ENCODE measurements around the gene CHAF1A.

CHAF1A gene

GRCh38 chr19:4405977-4406376, 3.5 kb downstream of the CHAF1A start:
- DNase-seq (ENCODE audit: low spot score): no peak

- DNase-seq (ENCODE audit: low spot score): no peak
These were observed 4.2 kb downstream of the CHAF1A start for GRCh38 chr19:4406626-4407025.

- DNase-seq (ENCODE audit: low spot score): peak; percentile 70
These were observed 6.9 kb downstream of the CHAF1A start for GRCh38 chr19:4409123-4409933.

- DNase-seq (ENCODE audit: low spot score): no peak
These were observed 11.1 kb downstream of the CHAF1A start for GRCh38 chr19:4413588-4413987.

- DNase-seq (ENCODE audit: low spot score): no peak
These were observed 11.8 kb downstream of the CHAF1A start for GRCh38 chr19:4414144-4414799.

- no peak for DNase-seq (ENCODE audit: low spot score)
These were observed 12.4 kb downstream of the CHAF1A start for GRCh38 chr19:4414800-4415321.

- DNase-seq (ENCODE audit: low spot score): peak; percentile 36
These were observed 12.9 kb downstream of the CHAF1A start for GRCh38 chr19:4415352-4415751.

GRCh38 chr19:4416268-4416667, 13.8 kb downstream of the CHAF1A start:
- no peak for DNase-seq (ENCODE audit: low spot score)

GRCh38 chr19:4423416-4424126, 21.1 kb downstream of the CHAF1A start:
- DNase-seq (ENCODE audit: low spot score): no peak

GRCh38 chr19:4425537-4425936, 23.1 kb downstream of the CHAF1A start:
- DNase-seq (ENCODE audit: low spot score): no peak

GRCh38 chr19:4428326-4428975, 26.0 kb downstream of the CHAF1A start:
- no peak for DNase-seq (ENCODE audit: low spot score)

- DNase-seq (ENCODE audit: low spot score): no peak
These were observed 26.8 kb downstream of the CHAF1A start for GRCh38 chr19:4429256-4429655.

- DNase-seq (ENCODE audit: low spot score): no peak
These were observed 27.3 kb downstream of the CHAF1A start for GRCh38 chr19:4429771-4430171.

- DNase-seq (ENCODE audit: low spot score): no peak
These were observed 28.3 kb downstream of the CHAF1A start for GRCh38 chr19:4430760-4431159.

- DNase-seq (ENCODE audit: low spot score): no peak
These were observed 28.9 kb downstream of the CHAF1A start for GRCh38 chr19:4431296-4431695.

- no peak for DNase-seq (ENCODE audit: low spot score)
These were observed 29.6 kb downstream of the CHAF1A start for GRCh38 chr19:4431808-4432674.

- DNase-seq (ENCODE audit: low spot score): no peak
These were observed 30.6 kb downstream of the CHAF1A start for GRCh38 chr19:4432918-4433506.

- DNase-seq (ENCODE audit: low spot score): no peak
These were observed 32.0 kb downstream of the CHAF1A start for GRCh38 chr19:4434391-4434790.

GRCh38 chr19:4436231-4436630, 33.8 kb downstream of the CHAF1A start:
- no peak for DNase-seq (ENCODE audit: low spot score)

GRCh38 chr19:4437103-4437502, 34.7 kb downstream of the CHAF1A start:
- no peak for DNase-seq (ENCODE audit: low spot score)

- no peak for DNase-seq (ENCODE audit: low spot score)
These were observed 36.8 kb downstream of the CHAF1A start for GRCh38 chr19:4439243-4439642.

Measured in iPS-NIHi11 (cell line).